GM12874 (cell line): ENCODE data around the gene CACNA1C.

ENCODE experiments used
- CTCF ChIP-seq: IDR thresholded peaks from 2 replicates; pipeline ENCODE4 v1.5.1; 2011; ENCODE audit warnings: low read depth, mild to moderate bottlenecking, control low read depth, low read length, moderate library complexity; ENCODE audit not compliant: insufficient read depth

CACNA1C gene

GRCh38 chr12:2667716-2668440 is 615.1 kb downstream of the CACNA1C start:
- TF ChIP-seq CTCF = no peak

DNA sequence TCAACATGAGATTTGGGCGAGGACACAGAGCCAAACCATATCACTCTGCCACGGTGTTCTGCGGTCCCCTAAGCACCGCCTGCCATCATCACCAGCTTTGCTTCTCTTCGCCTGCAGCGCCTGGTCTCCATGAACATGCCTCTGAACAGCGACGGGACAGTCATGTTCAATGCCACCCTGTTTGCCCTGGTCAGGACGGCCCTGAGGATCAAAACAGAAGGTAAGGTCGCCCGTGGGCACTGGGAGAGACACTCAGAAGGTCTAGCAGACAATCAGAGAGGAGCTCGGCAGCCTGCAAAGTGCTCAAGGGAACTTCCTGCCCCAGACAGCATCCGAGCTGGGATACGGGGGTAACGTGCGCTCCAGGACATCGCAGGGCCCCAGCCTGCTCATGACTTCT is 616.0 kb downstream of the CACNA1C start:
- TF ChIP-seq CTCF = no peak

- no peak for TF ChIP-seq CTCF
These were observed 616.8 kb downstream of the CACNA1C start for GRCh38 chr12:2669560-2669959.

DNA sequence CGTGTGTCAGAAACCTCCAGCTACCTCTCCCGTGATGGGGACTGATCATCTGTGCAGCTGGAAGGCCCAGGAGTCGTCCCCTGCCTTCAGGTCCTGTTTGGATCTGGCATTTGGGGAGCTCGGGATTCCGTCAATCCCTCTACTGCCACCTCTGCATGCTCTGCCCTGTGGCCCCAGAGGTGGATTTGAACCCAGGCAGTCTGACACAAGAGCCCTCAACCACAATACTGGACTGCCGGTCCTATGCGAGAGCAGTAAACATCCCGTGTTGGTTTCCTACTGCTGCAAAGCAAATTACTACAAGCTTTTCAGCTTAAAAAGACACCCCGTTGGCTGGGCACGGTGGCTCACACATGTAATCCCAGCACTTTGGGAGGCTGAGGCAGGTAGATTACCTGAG is 620.1 kb downstream of the CACNA1C start:
- TF ChIP-seq CTCF = no peak

GRCh38 chr12:2673966-2674810 is 621.4 kb downstream of the CACNA1C start:
- peak; percentile 30 for TF ChIP-seq CTCF

DNA sequence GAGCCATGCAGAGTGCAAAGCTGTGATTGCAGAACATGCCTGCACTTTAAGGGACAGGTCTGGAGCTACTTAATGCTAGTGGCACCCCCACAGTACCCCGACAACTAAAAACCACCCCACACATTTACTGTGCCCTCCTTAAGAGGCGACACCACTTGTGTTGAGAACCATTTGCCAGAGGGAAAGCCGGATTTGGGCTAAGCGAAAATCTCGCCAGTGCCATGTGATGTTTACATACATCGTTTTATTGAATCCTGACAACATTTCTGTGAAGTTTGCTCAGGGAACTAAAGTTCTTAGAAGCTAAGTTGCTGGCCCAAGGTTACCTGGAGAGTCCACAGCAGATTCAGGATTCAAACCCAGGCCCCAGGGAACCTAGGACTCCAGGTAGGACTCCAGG is 623.0 kb downstream of the CACNA1C start:
- TF ChIP-seq CTCF = no peak

DNA sequence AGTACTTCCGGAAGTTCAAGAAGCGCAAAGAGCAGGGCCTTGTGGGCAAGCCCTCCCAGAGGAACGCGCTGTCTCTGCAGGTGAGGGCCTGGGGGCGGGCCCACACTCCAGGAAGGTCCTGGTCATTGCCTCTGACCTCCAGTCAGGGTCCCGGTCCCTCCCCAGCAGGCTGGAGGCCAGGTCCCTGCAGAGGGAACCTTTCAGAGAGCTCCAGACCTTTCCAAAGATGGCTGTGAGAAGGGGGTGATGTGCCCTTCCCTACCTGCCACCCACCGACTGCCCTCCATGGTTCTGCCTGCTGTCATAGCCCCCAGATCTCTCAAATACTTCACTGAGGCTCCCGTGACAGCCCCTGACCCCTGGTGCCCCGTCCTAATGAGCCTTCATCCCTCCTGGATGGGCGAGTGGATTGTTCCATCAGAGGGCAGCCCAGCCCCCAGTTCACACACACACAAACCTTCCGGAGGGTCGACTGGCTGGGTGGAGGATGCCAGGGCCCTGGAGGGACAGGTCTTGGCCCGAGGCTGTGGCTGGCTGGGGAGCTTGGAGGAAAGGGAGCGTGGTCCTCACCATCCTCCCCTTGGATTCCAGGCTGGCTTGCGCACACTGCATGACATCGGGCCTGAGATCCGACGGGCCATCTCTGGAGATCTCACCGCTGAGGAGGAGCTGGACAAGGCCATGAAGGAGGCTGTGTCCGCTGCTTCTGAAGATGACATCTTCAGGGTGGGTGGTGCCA is 624.5 kb downstream of the CACNA1C start:
- TF ChIP-seq CTCF = no peak
